Activated naive CD8-positive, alpha-beta T cell treated with anti-CD3 and anti-CD28 coated beads, Interleukin-2, amount 50 U/mL, for 16 hours (primary cell): ENCODE measurements around the gene PA2G4.

Experiments used
- DNase-seq: peaks from one replicate; pipeline ENCODE4 v3.0.0-alpha.2; 2020; ENCODE audit warnings: low read depth, low spot score

The PA2G4 gene

GRCh38 chr12:56124133-56124532 is 19.8 kb downstream of the PA2G4 start:
- no peak for DNase-seq

GRCh38 chr12:56126732-56127239 is 22.4 kb downstream of the PA2G4 start:
- DNase-seq, result no peak

GRCh38 chr12:56127485-56127887 is 23.1 kb downstream of the PA2G4 start:
- DNase-seq, result no peak

- peak; percentile 96 for DNase-seq
These were observed 23.7 kb downstream of the PA2G4 start, which contains the start of gene ESYT1 for GRCh38 chr12:56127888-56128669. Gene ESYT1, plus strand, starts transcription at chr12:56128267. Its CDS starts 53 bp downstream, at chr12:56128320.

- DNase-seq, result no peak
These were observed 24.4 kb downstream of the PA2G4 start for GRCh38 chr12:56128670-56129205.

GRCh38 chr12:56129206-56129941 is 25.0 kb downstream of the PA2G4 start:
- DNase-seq, result no peak

GRCh38 chr12:56129942-56130495 is 25.7 kb downstream of the PA2G4 start:
- no peak for DNase-seq

- no peak for DNase-seq
These were observed 26.5 kb downstream of the PA2G4 start for GRCh38 chr12:56130876-56131275.

- DNase-seq, result no peak
These were observed 30.5 kb downstream of the PA2G4 start for GRCh38 chr12:56134897-56135296.

GRCh38 chr12:56137853-56138571 is 33.7 kb downstream of the PA2G4 start:
- no peak for DNase-seq

GRCh38 chr12:56141946-56142784 is 37.8 kb downstream of the PA2G4 start:
- DNase-seq, result no peak

GRCh38 chr12:56143217-56143616 is 38.9 kb downstream of the PA2G4 start:
- no peak for DNase-seq

GRCh38 chr12:56143870-56144269 is 39.5 kb downstream of the PA2G4 start:
- no peak for DNase-seq

GRCh38 chr12:56145217-56145616 is 40.9 kb downstream of the PA2G4 start:
- DNase-seq, result no peak

- no peak for DNase-seq
These were observed 42.4 kb downstream of the PA2G4 start for GRCh38 chr12:56146492-56147460.

GRCh38 chr12:56150563-56150962 is 46.2 kb downstream of the PA2G4 start:
- no peak for DNase-seq

GRCh38 chr12:56151672-56152131 is 47.3 kb downstream of the PA2G4 start:
- peak; percentile 50 for DNase-seq

GRCh38 chr12:56152132-56152755 is 47.9 kb downstream of the PA2G4 start, which contains the start of gene MYL6B:
Gene MYL6B, plus strand, starts transcription at chr12:56152587. Its CDS starts 1,332 bp downstream, at chr12:56153919.
- DNase-seq, result peak; percentile 87
